Measurements from ENCODE around the gene VDR.

Gene VDR

DNA sequence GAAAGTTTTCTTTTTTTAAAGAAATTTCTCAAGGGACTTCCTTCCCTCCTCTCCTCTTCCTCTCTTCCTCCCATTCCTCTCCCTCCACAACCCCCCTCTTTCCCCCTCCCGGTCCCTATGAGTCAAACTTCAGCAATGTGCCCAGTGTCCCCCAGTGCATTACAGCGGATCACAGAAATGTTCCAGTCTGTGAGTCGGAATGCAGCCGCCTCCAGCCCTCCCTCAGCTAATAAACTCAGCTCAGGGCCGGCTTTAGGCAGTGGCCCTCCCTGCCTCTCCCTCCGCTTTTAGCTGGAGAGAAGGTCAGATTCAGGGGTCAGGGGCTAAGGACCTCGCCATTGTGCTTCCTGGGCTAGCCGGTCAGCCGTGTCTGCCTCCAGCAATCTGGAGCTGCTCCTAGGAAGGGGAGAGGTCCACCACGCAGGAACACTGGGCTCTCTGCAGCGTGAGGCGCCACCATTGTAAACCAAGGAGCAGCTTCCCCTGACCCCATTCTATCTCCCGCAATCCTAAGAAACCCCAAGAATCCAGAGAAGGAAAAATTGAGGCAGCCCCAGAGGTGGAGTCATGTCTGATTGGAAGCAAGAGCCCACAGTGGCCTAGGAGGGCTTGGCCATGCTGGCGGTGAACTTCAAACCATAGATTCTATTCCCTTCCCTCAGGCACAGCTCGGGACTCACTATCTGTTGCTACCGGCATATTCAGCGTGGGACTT, 84.0 kb downstream of the VDR start:
- TF ChIP-seq, protein P1, sequence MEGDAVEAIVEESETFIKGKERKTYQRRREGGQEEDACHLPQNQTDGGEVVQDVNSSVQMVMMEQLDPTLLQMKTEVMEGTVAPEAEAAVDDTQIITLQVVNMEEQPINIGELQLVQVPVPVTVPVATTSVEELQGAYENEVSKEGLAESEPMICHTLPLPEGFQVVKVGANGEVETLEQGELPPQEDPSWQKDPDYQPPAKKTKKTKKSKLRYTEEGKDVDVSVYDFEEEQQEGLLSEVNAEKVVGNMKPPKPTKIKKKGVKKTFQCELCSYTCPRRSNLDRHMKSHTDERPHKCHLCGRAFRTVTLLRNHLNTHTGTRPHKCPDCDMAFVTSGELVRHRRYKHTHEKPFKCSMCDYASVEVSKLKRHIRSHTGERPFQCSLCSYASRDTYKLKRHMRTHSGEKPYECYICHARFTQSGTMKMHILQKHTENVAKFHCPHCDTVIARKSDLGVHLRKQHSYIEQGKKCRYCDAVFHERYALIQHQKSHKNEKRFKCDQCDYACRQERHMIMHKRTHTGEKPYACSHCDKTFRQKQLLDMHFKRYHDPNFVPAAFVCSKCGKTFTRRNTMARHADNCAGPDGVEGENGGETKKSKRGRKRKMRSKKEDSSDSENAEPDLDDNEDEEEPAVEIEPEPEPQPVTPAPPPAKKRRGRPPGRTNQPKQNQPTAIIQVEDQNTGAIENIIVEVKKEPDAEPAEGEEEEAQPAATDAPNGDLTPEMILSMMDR (IDR thresholded peaks at IDR 0.05; ENCODE audit: low read depth, low read length, poor library complexity, severe bottlenecking): no peak
- TF ChIP-seq EZH2phosphoT487 (IDR thresholded peaks at IDR 0.05; ENCODE audit: borderline replicate concordance, low read length): no peak
- H3K79me2 ChIP-seq (ENCODE audit: control insufficient read depth, low read length): peaks cover 43% of the 10 kb centered on the region
- H3K9me2 ChIP-seq (replicated peaks; ENCODE audit: control insufficient read depth, low read length): no peaks in the 10 kb centered on the region
- peak overlapping the region; percentile 99 for H3K27ac ChIP-seq (ENCODE audit: low read depth, low read length)
- H4K20me1 ChIP-seq (ENCODE audit: control insufficient read depth, insufficient read depth, low read depth, low read length): 0 out of 2 replicates have a peak, but pooled peaks cover 2% of the 10 kb centered on the region
- peak overlapping the region; percentile 85 for H3K4me3 ChIP-seq (ENCODE audit: low read length)
- peak overlapping the region; percentile 94 for H3K4me2 ChIP-seq (ENCODE audit: low read length)
- no peaks in the 10 kb centered on the region for H3K27me3 ChIP-seq (ENCODE audit: control insufficient read depth, low read length)
- peaks cover 16% of the 10 kb centered on the region for H3F3A ChIP-seq (ENCODE audit: control insufficient read depth, insufficient read depth)
- peaks cover 25% of the 10 kb centered on the region for H3K36me3 ChIP-seq (ENCODE audit: control insufficient read depth, low read length)
- H3K4me1 ChIP-seq (ENCODE audit: control insufficient read depth, low read length): peaks cover 83% of the 10 kb centered on the region
- no peaks in the 10 kb centered on the region for H3K9me3 ChIP-seq (ENCODE audit: control insufficient read depth, insufficient read depth, low read length)

DNA sequence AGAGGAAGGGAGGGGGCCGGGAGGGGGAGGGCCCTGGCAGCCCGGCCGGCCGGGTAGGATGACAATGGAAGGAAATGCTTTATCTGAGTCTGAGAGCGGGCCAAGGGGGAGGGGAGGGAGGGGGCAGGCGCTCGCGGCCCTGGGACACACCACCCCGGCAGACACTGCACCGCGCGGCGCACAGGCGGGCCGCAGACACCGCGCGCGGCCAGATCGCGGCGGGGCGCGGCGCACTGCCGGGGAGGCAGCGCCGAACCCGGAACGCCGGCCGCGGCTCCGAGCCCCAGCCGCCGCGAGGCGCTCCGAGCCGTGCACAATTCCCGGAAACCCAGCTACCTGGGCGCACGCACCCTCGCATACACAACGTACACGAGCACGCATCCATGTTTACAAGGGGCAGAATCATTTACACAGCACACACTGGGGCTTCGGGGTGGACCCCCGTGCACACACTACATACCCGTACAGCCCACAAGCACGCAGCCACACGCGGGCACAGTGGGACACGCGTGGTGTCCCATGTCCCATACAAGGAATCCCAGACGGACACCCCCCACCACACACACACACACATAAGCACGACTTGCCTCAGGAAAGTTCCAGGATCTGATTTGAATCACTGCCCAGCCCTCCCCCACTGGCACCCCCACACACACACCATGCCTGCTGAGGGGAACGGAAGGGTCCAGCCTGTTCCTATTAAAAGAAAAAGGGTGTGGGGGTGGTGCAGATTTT, 84.7 kb downstream of the VDR start, which contains the start of gene HDAC7:
TSS of gene HDAC7 (minus strand) at position 8 of the 735 bp plus-strand sequence. CDS start 118 bp downstream, outside the sequence.
- peak within 1 kb of the TSS; percentile 99 for H3K27ac ChIP-seq (ENCODE audit: low read depth, low read length)
- TF ChIP-seq, protein P1 (IDR thresholded peaks at IDR 0.05; ENCODE audit: low read depth, low read length, poor library complexity, severe bottlenecking): no peak
- TF ChIP-seq EZH2phosphoT487 (IDR thresholded peaks at IDR 0.05; ENCODE audit: borderline replicate concordance, low read length): no peak
- H3F3A ChIP-seq (ENCODE audit: control insufficient read depth, insufficient read depth): peaks cover 17% of the 10 kb centered on the region
- H3K4me1 ChIP-seq (ENCODE audit: control insufficient read depth, low read length): peaks cover 83% of the 10 kb centered on the region
- 0 out of 2 replicates have a peak, but pooled peaks cover 2% of the 10 kb centered on the region for H4K20me1 ChIP-seq (ENCODE audit: control insufficient read depth, insufficient read depth, low read depth, low read length)
- peak within 1 kb of the TSS; percentile 85 for H3K4me3 ChIP-seq (ENCODE audit: low read length)
- peaks cover 30% of the 10 kb centered on the region for H3K36me3 ChIP-seq (ENCODE audit: control insufficient read depth, low read length)
- peak within 1 kb of the TSS; percentile 94 for H3K4me2 ChIP-seq (ENCODE audit: low read length)
- H3K79me2 ChIP-seq (ENCODE audit: control insufficient read depth, low read length): peaks cover 50% of the 10 kb centered on the region
- H3K9me3 ChIP-seq (ENCODE audit: control insufficient read depth, insufficient read depth, low read length): no peaks in the 10 kb centered on the region
- H3K27me3 ChIP-seq (ENCODE audit: control insufficient read depth, low read length): no peaks in the 10 kb centered on the region
- no peaks in the 10 kb centered on the region for H3K9me2 ChIP-seq (replicated peaks; ENCODE audit: control insufficient read depth, low read length)

DNA sequence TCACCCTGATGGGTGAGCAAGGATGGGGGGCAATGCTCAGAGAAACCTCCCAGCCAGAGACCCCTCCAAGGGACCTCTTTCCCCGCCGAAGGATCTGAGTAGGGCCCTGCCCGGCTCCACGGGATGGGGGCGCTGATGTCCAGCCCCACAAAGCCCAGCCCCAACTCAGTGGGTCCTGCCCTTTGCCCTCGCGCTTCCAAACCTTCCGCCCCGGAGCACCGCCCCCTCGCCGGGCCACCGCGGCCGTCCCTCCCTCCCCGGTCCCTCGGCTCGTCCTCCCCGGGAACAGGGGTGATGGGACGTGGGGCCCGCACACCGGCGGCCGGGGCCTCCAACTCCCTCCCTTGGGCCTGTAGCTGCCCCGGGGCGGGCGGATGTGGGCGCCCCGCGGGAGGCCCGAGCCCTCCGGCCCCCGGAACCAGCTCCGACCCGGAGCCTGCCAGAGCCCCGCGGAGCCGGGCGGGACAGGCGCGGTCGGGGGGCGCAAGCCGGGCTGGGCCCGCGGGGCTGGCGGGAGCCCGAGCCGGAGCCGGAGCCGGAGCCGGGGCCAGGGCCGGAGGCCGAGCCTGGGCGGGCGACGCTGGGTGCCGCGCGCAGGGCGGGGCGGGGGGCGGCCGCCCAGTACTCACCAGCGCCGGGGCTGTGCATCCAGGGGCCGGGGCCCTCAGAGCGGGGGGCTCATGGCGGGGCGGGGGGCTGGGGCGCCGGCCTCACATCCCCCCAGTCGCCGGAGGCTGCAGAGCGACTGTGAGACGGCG, 85.5 kb downstream of the VDR start:
- H3K27ac ChIP-seq (ENCODE audit: low read depth, low read length): peak overlapping the region; percentile 99
- H3K79me2 ChIP-seq (ENCODE audit: control insufficient read depth, low read length): peaks cover 57% of the 10 kb centered on the region
- H3K9me3 ChIP-seq (ENCODE audit: control insufficient read depth, insufficient read depth, low read length): no peaks in the 10 kb centered on the region
- peaks cover 22% of the 10 kb centered on the region for H3F3A ChIP-seq (ENCODE audit: control insufficient read depth, insufficient read depth)
- peak overlapping the region; percentile 85 for H3K4me3 ChIP-seq (ENCODE audit: low read length)
- H3K4me1 ChIP-seq (ENCODE audit: control insufficient read depth, low read length): peaks cover 83% of the 10 kb centered on the region
- peak overlapping the region; percentile 94 for H3K4me2 ChIP-seq (ENCODE audit: low read length)
- H4K20me1 ChIP-seq (ENCODE audit: control insufficient read depth, insufficient read depth, low read depth, low read length): 0 out of 2 replicates have a peak, but pooled peaks cover 2% of the 10 kb centered on the region
- no peak for TF ChIP-seq EZH2phosphoT487 (IDR thresholded peaks at IDR 0.05; ENCODE audit: borderline replicate concordance, low read length)
- TF ChIP-seq, protein P1 (IDR thresholded peaks at IDR 0.05; ENCODE audit: low read depth, low read length, poor library complexity, severe bottlenecking): peak; percentile 65
- no peaks in the 10 kb centered on the region for H3K9me2 ChIP-seq (replicated peaks; ENCODE audit: control insufficient read depth, low read length)
- H3K36me3 ChIP-seq (ENCODE audit: control insufficient read depth, low read length): peaks cover 38% of the 10 kb centered on the region
- no peaks in the 10 kb centered on the region for H3K27me3 ChIP-seq (ENCODE audit: control insufficient read depth, low read length)
